GM19043 (cell line): ENCODE measurements around the gene AP4E1.
"Not testable (repeated sequence)": the region's sequence is repeated elsewhere in the genome, so short reads cannot be mapped to it uniquely, and the experiment has no call there.

Source experiments
- ATAC-seq: cut with Tn5 transposase; IDR thresholded peaks from one replicate; pipeline ENCODE4 v1.9.1; 2021; ENCODE audit warnings: low read depth; ENCODE audit not compliant: unreplicated experiment

The AP4E1 gene

DNA sequence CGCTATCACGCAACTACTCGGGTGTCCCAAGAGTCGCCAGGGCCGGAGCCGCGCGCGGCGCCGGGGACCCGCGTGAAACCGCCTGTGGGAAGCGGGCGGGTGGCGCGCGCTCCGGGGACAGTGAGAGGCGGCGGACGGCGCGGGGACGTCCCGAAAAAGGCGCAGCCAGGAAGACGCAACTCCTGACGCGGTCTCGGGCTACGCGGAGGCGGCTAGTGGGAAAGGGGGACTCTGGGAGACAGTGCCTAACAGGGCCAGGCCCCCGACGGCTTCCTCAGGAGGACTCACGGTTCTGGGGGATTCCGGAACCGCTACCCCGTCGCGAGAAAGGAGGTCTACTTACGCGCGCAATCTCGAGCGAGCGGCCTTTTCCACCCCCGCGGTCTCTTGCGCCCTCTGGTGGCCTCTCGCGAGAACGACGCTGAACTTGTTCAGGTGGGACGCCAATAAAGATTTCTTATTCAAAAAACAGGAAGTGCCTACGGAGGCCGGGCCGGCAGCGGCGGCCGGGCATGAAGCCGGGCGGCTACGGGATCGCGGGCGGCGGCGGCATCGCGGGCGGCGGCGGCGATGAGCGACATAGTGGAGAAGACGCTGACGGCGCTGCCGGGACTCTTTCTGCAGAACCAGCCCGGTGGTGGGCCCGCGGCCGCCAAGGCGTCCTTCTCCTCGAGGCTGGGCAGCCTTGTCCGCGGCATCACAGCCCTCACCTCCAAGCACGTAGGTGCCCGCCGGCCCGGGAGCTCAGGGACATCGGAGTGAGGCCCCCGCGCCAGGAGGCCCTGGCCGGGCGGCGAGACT, at the start of gene AP4E1:
TSS of gene AP4E1 (plus strand) at position 475 of the 801 bp plus-strand sequence. CDS start at position 571, 96 bp downstream.
- peak; percentile 38 for ATAC-seq

GRCh38 chr15:50860824-50861223, 47.7 kb upstream of the AP4E1 start:
- ATAC-seq, result no peak

DNA sequence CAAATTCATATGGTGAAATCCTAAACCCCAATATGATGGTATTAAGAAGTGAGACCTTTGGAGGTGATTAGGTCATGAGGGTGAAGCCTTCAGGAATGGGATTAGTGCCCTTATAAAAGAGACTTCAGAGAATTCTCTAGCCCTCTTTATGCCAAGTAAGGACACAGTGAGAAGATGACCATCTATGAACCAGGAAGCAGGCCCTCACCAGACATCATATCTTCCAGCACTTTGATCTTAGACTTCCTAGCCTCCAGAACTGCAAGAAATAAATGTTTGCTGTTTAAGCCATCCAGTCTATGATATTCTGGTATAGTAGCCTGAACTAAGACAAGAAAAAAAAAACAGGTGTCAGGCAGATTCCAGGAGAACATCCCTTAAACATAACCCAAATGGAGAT, 45.9 kb upstream of the AP4E1 start:
- ATAC-seq, result no peak

DNA sequence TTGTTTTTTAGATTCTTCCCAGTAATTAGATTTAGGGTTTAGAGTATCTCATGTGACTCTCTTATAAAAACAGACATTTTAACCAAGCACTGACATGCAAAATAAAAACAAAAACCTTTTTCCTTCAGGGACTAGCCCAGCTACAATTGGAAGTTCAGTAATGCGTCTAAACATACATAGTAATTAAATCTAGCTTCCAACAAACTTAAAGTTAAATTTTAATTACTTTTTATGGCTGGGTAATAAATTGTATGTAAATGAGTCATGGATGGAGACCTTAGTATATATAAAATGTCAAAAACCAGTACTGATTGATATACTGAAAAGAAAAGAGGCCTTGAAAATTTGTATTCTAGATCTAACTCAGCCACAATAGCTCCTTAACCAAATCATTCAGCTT, 43.6 kb upstream of the AP4E1 start:
- ATAC-seq, result no peak

GRCh38 chr15:50865515-50866353, 42.7 kb upstream of the AP4E1 start:
- no peak for ATAC-seq

DNA sequence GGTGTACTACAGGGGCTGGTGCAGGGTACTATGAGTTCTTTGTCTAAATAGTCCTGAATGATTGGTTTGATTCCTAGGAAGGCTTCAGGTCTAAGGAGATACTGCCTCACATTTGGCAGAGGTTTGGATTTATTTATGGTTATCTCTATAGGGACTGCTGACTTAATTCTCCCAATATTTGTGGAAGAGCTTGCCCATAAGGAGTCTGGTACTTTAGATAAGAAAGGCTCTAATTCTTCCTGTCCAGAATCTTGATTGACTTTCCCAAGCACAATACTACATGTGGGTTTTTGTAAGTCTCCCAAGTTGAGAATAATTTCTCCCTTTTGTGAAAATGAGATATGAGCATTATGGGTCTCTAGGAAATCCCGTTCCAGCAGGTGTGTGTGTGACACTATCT, 36.7 kb upstream of the AP4E1 start:
- ATAC-seq, result no peak

DNA sequence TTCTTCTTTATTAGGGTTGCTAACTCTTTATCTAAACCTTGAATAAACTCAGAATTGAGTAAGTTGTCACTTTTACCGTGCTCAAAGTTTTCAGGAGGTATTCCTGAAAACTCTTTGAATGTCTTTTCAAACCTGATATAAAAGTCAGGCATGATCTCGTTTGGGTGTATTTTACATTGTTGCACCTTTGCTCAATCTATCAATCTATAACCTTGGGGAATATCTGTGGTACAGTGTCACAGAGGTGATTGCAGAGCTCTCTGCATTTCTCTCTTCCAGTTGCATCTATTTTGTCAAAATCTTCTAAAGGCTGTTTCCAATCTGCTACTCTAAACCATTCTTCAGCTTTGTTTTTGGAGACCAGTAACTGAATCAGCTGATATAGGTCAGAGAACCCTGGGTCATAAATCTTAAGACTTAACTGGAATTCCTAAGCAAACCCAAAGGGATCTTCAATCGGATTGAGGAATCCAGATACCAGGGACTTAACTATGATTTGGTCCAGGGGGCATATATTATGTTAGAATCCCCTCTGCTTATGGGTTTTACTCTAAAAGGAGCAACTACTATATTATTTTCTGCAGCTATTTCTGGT, 35.6 kb upstream of the AP4E1 start:
- ATAC-seq, result no peak

- ATAC-seq, result no peak
Observed at GRCh38 chr15:50873935-50874361, 34.5 kb upstream of the AP4E1 start.

DNA sequence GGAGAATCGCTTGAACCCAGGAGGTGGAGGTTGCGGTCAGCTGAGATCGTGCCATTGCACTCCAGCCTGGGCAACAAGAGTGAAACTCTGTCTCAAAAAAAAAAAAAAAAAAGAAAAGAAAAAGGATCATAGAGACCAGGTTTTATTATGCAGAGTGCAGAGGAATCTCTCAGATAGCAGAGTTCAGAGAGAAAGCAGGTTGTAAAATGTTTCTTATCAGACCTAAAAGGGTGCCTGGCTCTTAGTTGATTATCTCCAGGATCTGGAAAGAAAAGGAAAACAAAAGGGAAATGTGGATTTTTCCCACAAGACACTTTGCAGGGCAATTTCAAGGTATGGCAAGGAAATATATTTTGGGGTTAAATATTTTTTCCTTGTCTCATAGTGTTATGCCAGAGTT, 33.2 kb upstream of the AP4E1 start:
- ATAC-seq, result not testable (repeated sequence)

DNA sequence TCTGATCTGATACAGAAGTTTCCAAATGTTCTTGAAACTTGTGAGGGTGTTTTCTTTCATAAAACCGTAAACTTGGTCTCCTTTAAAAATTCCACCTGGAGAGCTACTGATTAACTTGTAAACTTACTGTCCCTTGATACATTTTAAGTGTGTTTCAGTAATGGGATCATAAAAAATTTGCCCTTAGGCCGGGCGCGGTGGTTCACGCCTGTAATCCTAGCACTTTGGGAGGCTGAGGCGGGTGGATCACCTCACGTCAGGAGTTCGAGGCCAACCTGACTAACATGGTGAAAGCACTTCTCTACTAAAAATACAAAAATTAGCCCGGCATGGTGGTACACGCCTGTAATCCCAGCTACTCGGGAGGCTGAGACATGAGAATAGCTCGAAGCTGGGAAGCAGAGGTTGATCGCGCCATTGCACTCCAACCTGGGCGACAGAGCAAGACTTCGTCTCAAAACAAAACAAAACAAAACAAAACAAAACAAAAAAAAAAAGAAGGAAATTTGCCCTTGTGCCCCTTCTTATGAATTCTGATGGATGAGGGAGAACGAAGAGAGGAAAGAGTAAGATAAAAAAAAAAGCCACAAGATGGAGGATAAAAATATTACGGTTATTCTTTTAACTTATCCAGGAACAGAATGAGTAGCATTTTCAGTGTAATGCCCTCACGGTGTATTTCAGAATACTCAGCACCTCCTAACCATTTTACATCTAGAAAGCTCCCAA, 32.1 kb upstream of the AP4E1 start:
- ATAC-seq, result no peak

GRCh38 chr15:50876989-50877360, 31.5 kb upstream of the AP4E1 start:
- no peak for ATAC-seq

DNA sequence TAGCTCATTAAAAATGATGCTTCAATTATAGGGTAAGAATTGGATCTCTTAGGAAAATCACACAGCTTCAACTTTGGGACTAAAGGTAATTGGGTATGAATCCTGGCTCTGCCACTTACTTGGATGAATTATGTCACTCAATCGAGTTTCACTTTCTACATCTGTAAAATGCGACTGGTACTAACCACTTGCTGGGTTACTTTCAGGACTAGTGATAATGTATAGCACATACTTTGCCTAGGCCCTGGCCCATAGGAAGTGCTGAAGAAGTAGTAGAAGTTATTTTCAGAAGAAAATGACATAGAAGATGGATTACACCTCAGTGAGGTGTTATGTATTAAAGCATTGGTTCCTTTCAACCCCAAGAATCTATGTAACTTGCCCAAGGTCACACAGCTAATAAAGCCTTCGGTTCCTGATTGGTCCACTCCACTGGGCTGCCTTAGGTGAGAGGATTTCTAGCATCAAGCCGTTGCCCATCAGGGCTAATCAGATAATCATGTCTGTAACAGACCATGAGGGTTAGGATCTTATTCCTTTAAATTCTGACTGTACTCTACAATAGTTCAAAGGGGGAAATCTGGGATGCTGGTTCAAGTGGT, 29.4 kb upstream of the AP4E1 start:
- peak; percentile 58 for ATAC-seq

DNA sequence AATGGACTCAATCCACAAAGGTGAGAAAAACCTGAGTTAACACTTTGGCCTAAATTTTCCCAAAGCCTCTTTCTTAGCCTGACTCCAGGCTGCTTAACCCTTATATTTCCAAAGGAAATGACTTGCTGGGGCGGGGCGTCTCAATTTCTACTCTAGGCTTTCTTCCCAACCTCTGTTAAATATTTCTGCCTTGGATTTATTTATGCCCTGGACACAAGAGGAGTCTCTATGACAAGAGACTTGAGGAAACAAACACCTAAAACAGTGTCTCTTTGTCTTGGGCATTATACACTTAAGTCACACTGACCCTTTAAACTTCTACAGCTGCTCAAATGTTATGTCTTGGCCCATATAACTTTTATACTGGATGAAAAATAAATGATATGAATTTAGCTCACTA, 28.3 kb upstream of the AP4E1 start:
- no peak for ATAC-seq

GRCh38 chr15:50880651-50881114, 27.8 kb upstream of the AP4E1 start:
- no peak for ATAC-seq

- no peak for ATAC-seq
Observed at GRCh38 chr15:50881121-50882048, 27.1 kb upstream of the AP4E1 start.

DNA sequence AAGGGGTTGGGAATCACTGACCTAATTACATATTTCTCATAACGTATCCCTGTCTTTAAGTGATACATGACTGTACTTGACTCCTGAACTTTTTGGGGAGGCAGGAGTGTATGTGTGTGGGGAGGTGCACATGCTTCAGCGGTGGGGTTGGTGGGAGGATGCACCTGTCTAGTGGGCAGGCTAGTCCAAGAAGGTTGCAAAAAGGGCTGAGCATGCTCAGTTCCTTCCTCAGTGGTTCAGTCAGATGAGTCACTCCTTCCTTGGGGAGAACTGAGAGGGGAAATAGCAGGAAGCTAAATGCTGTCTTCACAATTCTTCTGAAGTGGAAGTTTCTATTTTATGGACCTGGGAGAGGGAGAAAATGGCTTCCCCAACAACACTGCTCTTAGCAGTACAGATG, 24.6 kb upstream of the AP4E1 start:
- ATAC-seq, result no peak

GRCh38 chr15:50884540-50884939, 23.9 kb upstream of the AP4E1 start:
- ATAC-seq, result no peak

GRCh38 chr15:50886139-50886467, 22.4 kb upstream of the AP4E1 start:
- no peak for ATAC-seq

- ATAC-seq, result no peak
Observed at GRCh38 chr15:50886611-50887345, 21.7 kb upstream of the AP4E1 start.
